Measurements from ENCODE around the gene ARHGAP22. TPM values are rescaled to one million over a fixed set of nuclear protein-coding genes. Genes with fewer than 3 reads are reported as not detected.

ARHGAP22 gene
- total and polyA plus RNA-seq, 2 donors (not counting 1 experiment from before 2014, with no cell fraction given) = 10.4 to 75.5 TPM

- DNase-seq (ENCODE audit: low read depth in 2 of 2) = peak in 1 of 2 donors; percentile 17
- H3K4me1 ChIP-seq (ENCODE audit: control insufficient read depth, extremely low read depth, insufficient read depth, low read length) = peaks cover 34% of the 10 kb centered on the region
- no peak overlapping the region for H2AFZ ChIP-seq (ENCODE audit: low read length)
- no peak for TF ChIP-seq EZH2 (IDR thresholded peaks at IDR 0.05; ENCODE audit: low read length, missing control alignments)
- TF ChIP-seq, protein P1, sequence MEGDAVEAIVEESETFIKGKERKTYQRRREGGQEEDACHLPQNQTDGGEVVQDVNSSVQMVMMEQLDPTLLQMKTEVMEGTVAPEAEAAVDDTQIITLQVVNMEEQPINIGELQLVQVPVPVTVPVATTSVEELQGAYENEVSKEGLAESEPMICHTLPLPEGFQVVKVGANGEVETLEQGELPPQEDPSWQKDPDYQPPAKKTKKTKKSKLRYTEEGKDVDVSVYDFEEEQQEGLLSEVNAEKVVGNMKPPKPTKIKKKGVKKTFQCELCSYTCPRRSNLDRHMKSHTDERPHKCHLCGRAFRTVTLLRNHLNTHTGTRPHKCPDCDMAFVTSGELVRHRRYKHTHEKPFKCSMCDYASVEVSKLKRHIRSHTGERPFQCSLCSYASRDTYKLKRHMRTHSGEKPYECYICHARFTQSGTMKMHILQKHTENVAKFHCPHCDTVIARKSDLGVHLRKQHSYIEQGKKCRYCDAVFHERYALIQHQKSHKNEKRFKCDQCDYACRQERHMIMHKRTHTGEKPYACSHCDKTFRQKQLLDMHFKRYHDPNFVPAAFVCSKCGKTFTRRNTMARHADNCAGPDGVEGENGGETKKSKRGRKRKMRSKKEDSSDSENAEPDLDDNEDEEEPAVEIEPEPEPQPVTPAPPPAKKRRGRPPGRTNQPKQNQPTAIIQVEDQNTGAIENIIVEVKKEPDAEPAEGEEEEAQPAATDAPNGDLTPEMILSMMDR (conservative IDR thresholded peaks at IDR 0.05 in 1 of 2, IDR thresholded peaks at IDR 0.05 in 1 of 2; ENCODE audit: low read depth in 1 of 2, low read length in 2 of 2) = no peak
- H3K36me3 ChIP-seq (ENCODE audit: control insufficient read depth, insufficient read depth, low read length) = no peaks in the 10 kb centered on the region
- H3K9me3 ChIP-seq (ENCODE audit: control insufficient read depth, insufficient read depth, low read depth, low read length) = no peaks in the 10 kb centered on the region
- no peak overlapping the region for H3K9ac ChIP-seq (ENCODE audit: insufficient read depth, low read length)
- H3K4me2 ChIP-seq (ENCODE audit: extremely low read depth, insufficient read depth, low read length) = no peak overlapping the region
- peaks cover 16% of the 10 kb centered on the region for H3K79me2 ChIP-seq (ENCODE audit: control insufficient read depth, insufficient read depth, low read length)
- no peaks in the 10 kb centered on the region for H4K20me1 ChIP-seq (ENCODE audit: control insufficient read depth, extremely low read depth, insufficient read depth, low read length)
- no peak overlapping the region for H3K27ac ChIP-seq (ENCODE audit: insufficient read depth, low read length)
- no peak overlapping the region for H3K4me3 ChIP-seq (replicated peaks in 1 of 4; ENCODE audit: control extremely low read depth in 1 of 4, insufficient read depth in 1 of 4, low read depth in 3 of 4, low read length in 4 of 4)
- no peaks in the 10 kb centered on the region for H3K27me3 ChIP-seq (ENCODE audit: control insufficient read depth, insufficient read depth, low read length)
Measured at GRCh38 chr10:48608976-48609375, 4.1 kb upstream of the ARHGAP22 start.

DNA sequence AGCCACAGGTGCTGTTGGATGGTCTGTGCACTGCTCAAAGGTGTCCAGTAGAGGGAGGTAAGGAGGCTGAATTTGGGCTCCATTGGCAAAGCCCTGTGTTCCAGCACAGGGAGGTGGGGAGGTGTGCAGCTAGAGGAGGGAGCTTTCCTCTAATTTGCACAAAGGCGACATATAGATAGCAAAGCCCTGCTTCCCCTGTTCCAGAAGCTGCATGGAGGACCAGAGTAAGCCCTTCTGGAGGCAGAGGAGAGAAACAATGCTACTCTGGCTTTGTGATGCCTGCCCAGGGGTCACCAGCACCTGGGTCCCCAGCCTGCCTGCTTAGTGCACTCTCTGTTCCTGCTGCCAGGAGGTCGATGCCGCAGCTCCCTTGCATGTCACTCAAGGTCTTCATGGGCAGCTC lies 3.4 kb upstream of the ARHGAP22 start:
- peaks cover 37% of the 10 kb centered on the region for H3K4me1 ChIP-seq (ENCODE audit: control insufficient read depth, extremely low read depth, insufficient read depth, low read length)
- DNase-seq (ENCODE audit: low read depth in 2 of 2) = peak in 1 of 2 donors; percentile 31
- H3K27me3 ChIP-seq (ENCODE audit: control insufficient read depth, insufficient read depth, low read length) = no peaks in the 10 kb centered on the region
- no peak overlapping the region for H3K9ac ChIP-seq (ENCODE audit: insufficient read depth, low read length)
- H3K79me2 ChIP-seq (ENCODE audit: control insufficient read depth, insufficient read depth, low read length) = peaks cover 23% of the 10 kb centered on the region
- no peak overlapping the region for H3K4me2 ChIP-seq (ENCODE audit: extremely low read depth, insufficient read depth, low read length)
- TF ChIP-seq EZH2 (IDR thresholded peaks at IDR 0.05; ENCODE audit: low read length, missing control alignments) = no peak
- TF ChIP-seq, protein P1 (conservative IDR thresholded peaks at IDR 0.05 in 1 of 2, IDR thresholded peaks at IDR 0.05 in 1 of 2; ENCODE audit: low read depth in 1 of 2, low read length in 2 of 2) = peak; percentile 75 to 77
- no peaks in the 10 kb centered on the region for H3K9me3 ChIP-seq (ENCODE audit: control insufficient read depth, insufficient read depth, low read depth, low read length)
- H3K36me3 ChIP-seq (ENCODE audit: control insufficient read depth, insufficient read depth, low read length) = peaks cover 1% of the 10 kb centered on the region
- H3K27ac ChIP-seq (ENCODE audit: insufficient read depth, low read length) = peak overlapping the region; percentile 21
- H2AFZ ChIP-seq (ENCODE audit: low read length) = no peak overlapping the region
- no peaks in the 10 kb centered on the region for H4K20me1 ChIP-seq (ENCODE audit: control insufficient read depth, extremely low read depth, insufficient read depth, low read length)
- H3K4me3 ChIP-seq (replicated peaks in 1 of 4; ENCODE audit: control extremely low read depth in 1 of 4, insufficient read depth in 1 of 4, low read depth in 3 of 4, low read length in 4 of 4) = no peak overlapping the region

DNA sequence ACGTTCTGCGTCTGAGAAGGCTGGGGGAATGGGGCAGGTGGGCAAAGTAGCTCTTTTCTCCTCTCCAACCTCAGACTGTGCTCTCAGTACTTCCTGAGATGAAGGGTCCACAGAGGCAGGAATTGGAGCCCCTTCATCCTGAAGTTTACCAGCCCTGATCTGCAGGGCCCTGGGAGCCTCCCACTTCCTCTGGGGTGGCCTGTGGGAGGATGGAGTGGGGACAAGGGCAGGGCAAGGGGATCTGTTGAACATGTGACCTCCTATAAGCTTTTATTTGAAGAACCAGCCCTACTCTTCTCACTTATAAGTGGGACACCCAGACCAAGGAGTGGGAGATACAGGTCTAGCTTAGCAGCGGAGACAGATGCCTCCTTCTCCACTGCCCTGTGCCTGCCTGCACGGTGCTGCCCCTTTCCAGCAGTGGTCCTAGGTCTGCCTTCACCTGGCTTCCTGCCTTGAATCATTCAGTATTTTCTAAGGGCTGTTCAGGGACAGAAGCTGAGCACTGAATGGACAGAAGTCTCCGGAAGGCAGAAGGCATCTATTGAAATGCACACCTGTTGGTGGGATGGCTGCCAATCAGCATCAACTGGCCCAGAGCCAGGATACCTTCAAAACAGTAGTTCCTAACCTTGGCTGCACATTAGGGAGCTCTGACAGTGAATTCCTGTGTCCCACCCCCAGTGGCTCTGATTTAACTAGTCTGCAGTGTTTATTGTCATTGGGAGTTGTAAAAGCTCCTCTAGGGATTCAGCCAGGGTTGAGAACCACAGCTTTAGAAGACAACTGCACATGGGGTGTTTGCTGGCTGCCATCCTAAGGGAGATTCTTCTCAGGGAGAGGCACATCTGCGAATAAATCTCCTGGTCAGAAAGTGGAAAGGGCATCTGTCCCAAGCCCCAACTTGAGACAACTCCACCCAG lies 2.7 kb upstream of the ARHGAP22 start:
- Histone ChIP-seq H3K4me3 (replicated peaks in 1 of 4; ENCODE audit: control extremely low read depth in 1 of 4, insufficient read depth in 1 of 4, low read depth in 3 of 4, low read length in 4 of 4) (no peak overlapping the region), H3K9me3 (ENCODE audit: control insufficient read depth, insufficient read depth, low read depth, low read length) (no peaks in the 10 kb centered on the region), H3K4me2 (ENCODE audit: extremely low read depth, insufficient read depth, low read length) (peak overlapping the region; percentile 39), H3K27ac (ENCODE audit: insufficient read depth, low read length) (peak overlapping the region; percentile 78), H3K9ac (ENCODE audit: insufficient read depth, low read length) (no peak overlapping the region), H3K36me3 (ENCODE audit: control insufficient read depth, insufficient read depth, low read length) (peaks cover 1% of the 10 kb centered on the region), H3K79me2 (ENCODE audit: control insufficient read depth, insufficient read depth, low read length) (peaks cover 29% of the 10 kb centered on the region), H3K4me1 (ENCODE audit: control insufficient read depth, extremely low read depth, insufficient read depth, low read length) (peaks cover 34% of the 10 kb centered on the region), H2AFZ (ENCODE audit: low read length) (no peak overlapping the region), H3K27me3 (ENCODE audit: control insufficient read depth, insufficient read depth, low read length) (no peaks in the 10 kb centered on the region), H4K20me1 (ENCODE audit: control insufficient read depth, extremely low read depth, insufficient read depth, low read length) (no peaks in the 10 kb centered on the region)
- no peak for TF ChIP-seq EZH2 (IDR thresholded peaks at IDR 0.05; ENCODE audit: low read length, missing control alignments)
- TF ChIP-seq, protein P1 (conservative IDR thresholded peaks at IDR 0.05 in 1 of 2, IDR thresholded peaks at IDR 0.05 in 1 of 2; ENCODE audit: low read depth in 1 of 2, low read length in 2 of 2) = no peak
- DNase-seq (ENCODE audit: low read depth in 2 of 2) = no peak
